Effector memory CD4-positive, alpha-beta T cell (primary cell): ENCODE results near the gene TOP2A.

Experiments used
- DNase-seq, 3 donors: peaks; one replicate each; pipeline ENCODE4 v3.0.0-alpha.2; 2020
- H3K27ac ChIP-seq: 2 replicates; pipeline ENCODE4 v1.7.0; 2013; ENCODE audit warnings: mild to moderate bottlenecking, low read length, moderate library complexity; ENCODE audit not compliant: insufficient read depth, poor library complexity, severe bottlenecking
- H3K27me3 ChIP-seq: replicated peaks from 2 replicates; pipeline ENCODE4 v1.7.0; 2013; ENCODE audit warnings: mild to moderate bottlenecking, low read length; ENCODE audit not compliant: insufficient read depth, control insufficient read depth, poor library complexity, severe bottlenecking
- H3K36me3 ChIP-seq: 2 replicates; pipeline ENCODE4 v1.7.0; 2013; ENCODE audit warnings: mild to moderate bottlenecking, low read length, moderate library complexity; ENCODE audit not compliant: control insufficient read depth, insufficient read depth
- H3K4me1 ChIP-seq: 2 replicates; pipeline ENCODE4 v1.7.0; 2013; ENCODE audit warnings: low read length, mild to moderate bottlenecking; ENCODE audit not compliant: control insufficient read depth, insufficient read depth, poor library complexity, severe bottlenecking
- H3K4me3 ChIP-seq: 2 replicates; pipeline ENCODE4 v1.7.0; 2013; ENCODE audit warnings: low read length, low read depth, mild to moderate bottlenecking; ENCODE audit not compliant: insufficient read depth, poor library complexity, severe bottlenecking
- H3K9me3 ChIP-seq: 2 replicates; pipeline ENCODE4 v1.7.0; 2013; ENCODE audit warnings: mild to moderate bottlenecking, low read length, moderate library complexity; ENCODE audit not compliant: control insufficient read depth

The TOP2A gene

DNA sequence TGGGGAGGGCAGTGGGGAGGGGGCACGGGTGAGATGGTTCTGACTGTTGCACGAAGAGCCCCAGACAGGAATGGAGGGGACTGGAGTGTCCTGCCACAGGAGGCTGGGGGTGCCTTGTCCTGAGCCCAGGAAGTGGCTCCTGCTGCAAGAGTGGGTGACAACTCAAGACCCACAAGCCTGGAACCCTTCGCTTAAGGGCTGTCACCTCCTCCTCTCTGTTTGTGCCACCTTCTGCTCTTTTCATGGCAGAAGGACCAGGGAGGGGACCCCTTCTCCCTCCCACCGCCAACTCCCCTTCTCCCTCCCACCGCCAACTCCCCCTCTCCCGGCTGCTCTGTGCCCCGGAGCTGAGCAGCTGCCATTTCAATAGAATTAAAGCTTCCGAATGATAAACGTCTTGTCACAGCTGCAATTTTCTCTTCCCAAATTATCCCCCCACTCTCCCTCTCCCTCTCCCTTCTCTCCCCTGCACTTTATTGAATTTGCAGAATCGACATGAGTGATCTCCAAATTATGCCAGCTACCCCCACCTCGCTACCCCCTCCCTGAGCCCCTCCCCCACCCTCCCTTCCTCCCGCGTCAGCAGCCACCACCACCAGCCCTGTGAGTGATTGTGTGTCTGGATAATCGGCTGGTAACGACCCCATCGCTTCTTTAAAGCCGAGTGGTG lies 66.9 kb downstream of the TOP2A start:
- H3K9me3 ChIP-seq = no peaks in the 10 kb centered on the region
- H3K27me3 ChIP-seq = no peaks in the 10 kb centered on the region
- peaks cover 72% of the 10 kb centered on the region for H3K36me3 ChIP-seq
- no peak overlapping the region for H3K27ac ChIP-seq
- no peak overlapping the region for H3K4me3 ChIP-seq
- DNase-seq = no peak
- H3K4me1 ChIP-seq = peaks cover 29% of the 10 kb centered on the region

DNA sequence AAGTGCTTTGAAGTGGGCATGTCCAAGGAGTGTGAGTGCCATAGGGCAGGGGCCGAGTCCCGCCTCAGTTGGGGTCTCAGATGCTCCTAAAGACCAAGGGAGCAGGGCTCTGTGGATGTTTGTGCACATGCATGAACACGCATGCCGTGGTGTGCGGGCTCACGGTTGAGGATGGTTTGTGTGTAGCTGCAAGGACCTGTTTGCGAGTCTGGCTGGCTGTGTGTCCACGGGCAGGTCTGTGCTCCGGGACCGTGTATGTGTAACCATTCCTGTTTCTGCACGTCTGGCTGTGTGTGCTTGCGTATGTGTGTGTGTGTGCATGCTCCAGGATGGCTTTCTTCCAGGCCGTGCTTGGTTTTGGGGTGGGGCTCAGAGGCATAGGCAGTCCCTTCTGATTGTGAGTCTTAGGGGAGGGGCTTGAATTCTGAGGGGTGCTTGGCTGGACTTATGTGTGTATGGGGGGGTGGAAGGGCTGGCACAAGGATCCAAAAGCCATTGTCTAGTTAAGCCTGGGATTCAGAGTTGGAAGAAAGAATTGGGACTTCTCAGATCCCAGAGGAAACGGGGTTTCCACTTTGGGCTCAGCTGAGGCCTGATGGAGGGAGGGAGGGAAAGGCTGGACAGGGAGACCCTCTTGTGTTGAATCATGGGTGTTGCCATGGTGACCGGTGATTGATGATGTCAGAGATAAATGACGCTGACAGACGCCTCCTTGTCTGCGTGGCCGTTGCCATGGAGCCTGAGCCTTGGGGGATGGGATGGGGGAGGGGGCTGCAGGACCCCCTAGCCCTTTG lies 67.6 kb downstream of the TOP2A start:
- peaks cover 36% of the 10 kb centered on the region for H3K4me1 ChIP-seq
- no peak for DNase-seq
- peak overlapping the region; percentile 23 for H3K27ac ChIP-seq
- H3K36me3 ChIP-seq = peaks cover 65% of the 10 kb centered on the region
- no peaks in the 10 kb centered on the region for H3K27me3 ChIP-seq
- H3K9me3 ChIP-seq = no peaks in the 10 kb centered on the region
- no peak overlapping the region for H3K4me3 ChIP-seq

DNA sequence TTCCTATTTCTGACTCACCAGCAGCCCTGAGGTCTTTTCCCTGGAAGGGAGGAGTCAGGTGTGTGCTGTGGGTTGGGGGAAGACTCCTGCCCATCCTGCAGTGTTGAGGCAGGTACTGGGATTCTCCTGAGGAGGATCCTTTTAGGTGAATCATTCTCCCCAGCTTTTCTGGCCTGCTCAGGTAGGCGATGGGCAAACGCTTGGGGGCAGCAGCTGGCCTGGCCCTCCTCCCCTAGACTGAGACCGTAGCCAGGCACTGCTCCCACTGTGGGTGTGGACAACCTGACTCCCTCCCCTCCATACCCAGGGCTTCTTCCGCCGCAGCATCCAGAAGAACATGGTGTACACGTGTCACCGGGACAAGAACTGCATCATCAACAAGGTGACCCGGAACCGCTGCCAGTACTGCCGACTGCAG lies 68.2 kb downstream of the TOP2A start:
- Histone ChIP-seq H3K4me1 (peaks cover 39% of the 10 kb centered on the region), H3K4me3 (no peak overlapping the region)
- DNase-seq = no peak

DNA sequence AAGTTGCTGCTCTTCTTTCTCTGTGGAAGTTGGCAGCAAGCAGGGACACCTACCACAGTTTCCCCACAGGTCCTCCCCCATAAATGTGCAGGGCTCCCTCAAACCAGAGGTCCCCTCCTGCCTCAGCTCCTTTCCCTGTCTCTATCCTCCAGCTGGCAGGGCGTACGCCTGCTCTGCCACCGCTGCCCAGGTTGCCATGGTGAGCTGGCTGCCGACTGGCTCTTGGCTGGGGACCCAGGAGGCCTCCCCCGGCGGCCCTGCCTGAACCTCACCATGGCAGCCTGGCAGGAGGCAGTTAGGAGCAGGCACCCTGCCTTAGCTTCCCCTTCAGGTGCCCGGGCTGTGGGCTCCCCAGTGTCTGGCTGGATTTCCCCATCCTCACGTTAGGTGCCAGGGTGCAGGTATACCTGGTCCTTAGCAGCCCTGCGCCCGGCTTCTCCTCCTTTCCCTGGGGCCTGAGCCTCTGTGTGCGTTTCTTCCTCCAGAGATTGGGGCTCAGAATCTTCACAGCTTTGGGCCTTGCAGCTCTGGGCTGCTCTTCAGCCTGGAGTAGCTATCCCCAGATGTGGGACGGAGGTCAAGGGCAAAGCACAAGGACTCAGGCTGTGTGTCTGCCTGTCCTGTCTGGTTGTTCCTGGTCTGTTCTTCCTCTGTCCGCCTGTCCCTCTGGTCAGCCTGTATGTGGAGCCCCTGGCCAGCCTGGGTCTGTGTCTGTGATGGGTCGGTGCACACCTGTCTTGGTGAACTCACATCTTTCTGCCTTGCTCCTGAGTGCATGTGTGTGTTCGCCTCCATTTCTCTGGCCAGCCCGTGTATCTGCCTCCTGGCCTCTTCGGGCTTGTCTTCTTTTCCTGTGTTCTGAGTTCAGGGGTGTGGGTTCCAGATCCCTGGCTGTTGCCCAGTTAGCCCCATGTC lies 68.9 kb downstream of the TOP2A start:
- H3K4me3 ChIP-seq = no peak overlapping the region
- DNase-seq = no peak
- peaks cover 45% of the 10 kb centered on the region for H3K4me1 ChIP-seq
- H3K9me3 ChIP-seq = no peaks in the 10 kb centered on the region
- H3K36me3 ChIP-seq = peaks cover 52% of the 10 kb centered on the region
- H3K27ac ChIP-seq = peak overlapping the region; percentile 36
- no peaks in the 10 kb centered on the region for H3K27me3 ChIP-seq

More for the DNA sequence above, 68.2 kb downstream of the TOP2A start:
- Histone ChIP-seq H3K27me3 (no peaks in the 10 kb centered on the region), H3K27ac (peak overlapping the region; percentile 23), H3K9me3 (no peaks in the 10 kb centered on the region), H3K36me3 (peaks cover 58% of the 10 kb centered on the region)

DNA sequence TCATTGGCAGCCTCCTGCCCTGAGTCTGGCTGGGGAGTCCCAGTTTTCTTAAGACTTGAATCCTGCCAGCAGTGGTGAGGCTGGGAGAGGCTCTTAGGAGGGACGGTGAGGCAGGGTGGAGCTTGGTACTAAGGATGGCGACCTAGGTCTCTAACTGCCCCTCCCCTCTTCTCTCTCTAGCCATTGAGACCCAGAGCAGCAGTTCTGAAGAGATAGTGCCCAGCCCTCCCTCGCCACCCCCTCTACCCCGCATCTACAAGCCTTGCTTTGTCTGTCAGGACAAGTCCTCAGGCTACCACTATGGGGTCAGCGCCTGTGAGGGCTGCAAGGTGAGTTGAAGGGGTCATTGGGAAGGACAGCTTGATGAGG lies 69.6 kb downstream of the TOP2A start:
- H3K27ac ChIP-seq = peak overlapping the region; percentile 71
- peaks cover 52% of the 10 kb centered on the region for H3K4me1 ChIP-seq
- H3K4me3 ChIP-seq = no peak overlapping the region
- no peak for DNase-seq
- H3K9me3 ChIP-seq = no peaks in the 10 kb centered on the region
- no peaks in the 10 kb centered on the region for H3K27me3 ChIP-seq
- peaks cover 49% of the 10 kb centered on the region for H3K36me3 ChIP-seq

DNA sequence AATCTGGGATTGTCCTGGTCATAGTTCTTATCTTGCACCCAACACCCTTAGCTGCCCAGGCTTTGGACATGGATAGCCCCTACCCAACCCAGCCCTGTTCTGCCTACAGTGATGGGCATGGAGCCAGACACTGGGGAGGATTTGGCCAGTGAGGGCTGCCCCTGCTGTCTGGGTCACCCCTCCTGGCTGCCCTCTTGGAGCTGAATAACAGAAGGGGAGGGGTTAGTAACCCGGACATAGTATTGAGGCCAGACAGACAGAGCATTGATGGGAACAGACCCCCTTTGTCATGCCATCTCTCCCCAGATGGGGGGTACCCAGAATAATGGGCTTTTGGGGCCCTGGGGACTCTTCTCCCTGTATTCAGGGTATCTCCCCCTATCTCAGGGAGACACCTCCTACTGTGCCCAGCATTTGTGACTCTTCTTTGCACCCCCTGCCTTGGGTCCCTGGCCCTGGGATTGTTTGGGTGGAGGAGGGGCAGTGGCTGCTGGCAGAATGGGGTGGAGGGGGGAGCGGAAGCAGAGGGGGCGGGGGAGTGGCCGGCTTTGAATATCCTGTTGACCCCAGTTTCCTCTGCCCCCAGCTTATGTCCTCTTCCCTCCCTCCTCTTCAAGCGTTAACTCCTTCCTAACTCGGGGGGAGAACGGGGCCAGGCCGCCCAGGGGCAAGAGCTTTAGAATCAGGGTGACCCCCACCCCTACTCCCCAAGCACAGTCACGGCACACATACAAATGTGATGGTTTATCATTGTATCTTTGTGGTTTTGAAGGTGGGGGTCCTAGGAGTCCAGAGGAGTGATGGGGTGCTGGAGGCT lies 70.2 kb downstream of the TOP2A start:
- no peaks in the 10 kb centered on the region for H3K27me3 ChIP-seq
- H3K4me3 ChIP-seq = no peak overlapping the region
- peaks cover 58% of the 10 kb centered on the region for H3K4me1 ChIP-seq

DNA sequence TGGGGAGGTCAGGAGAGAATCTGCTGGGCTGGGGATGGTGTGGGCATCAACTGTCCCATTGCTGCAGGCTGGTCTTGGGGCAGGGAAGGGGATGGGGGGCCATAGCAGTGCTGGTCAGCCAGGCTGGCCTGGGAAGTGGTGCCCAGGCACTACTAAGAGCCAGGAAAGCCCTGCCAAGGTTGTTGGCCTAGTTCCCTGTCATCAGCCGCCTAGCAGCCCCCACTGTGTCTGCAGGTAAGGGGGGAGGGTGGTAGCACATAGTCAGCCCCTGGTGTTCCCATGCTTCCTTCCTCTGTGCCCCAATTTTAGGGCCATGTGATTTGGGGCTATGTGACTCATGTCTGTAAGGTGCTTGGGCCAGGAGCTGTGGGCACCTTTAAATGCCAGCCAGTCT lies 70.9 kb downstream of the TOP2A start:
- H3K36me3 ChIP-seq = peaks cover 36% of the 10 kb centered on the region
- DNase-seq = peak in 2 of 3 donors; percentile 49 to 59
- H3K27me3 ChIP-seq = no peaks in the 10 kb centered on the region
- H3K27ac ChIP-seq = peak overlapping the region; percentile 71
- H3K9me3 ChIP-seq = no peaks in the 10 kb centered on the region
- peaks cover 65% of the 10 kb centered on the region for H3K4me1 ChIP-seq
- H3K4me3 ChIP-seq = no peak overlapping the region

More for the DNA sequence above, 70.2 kb downstream of the TOP2A start:
- DNase-seq = no peak
- no peaks in the 10 kb centered on the region for H3K9me3 ChIP-seq
- peaks cover 44% of the 10 kb centered on the region for H3K36me3 ChIP-seq
- peak overlapping the region; percentile 71 for H3K27ac ChIP-seq

DNA sequence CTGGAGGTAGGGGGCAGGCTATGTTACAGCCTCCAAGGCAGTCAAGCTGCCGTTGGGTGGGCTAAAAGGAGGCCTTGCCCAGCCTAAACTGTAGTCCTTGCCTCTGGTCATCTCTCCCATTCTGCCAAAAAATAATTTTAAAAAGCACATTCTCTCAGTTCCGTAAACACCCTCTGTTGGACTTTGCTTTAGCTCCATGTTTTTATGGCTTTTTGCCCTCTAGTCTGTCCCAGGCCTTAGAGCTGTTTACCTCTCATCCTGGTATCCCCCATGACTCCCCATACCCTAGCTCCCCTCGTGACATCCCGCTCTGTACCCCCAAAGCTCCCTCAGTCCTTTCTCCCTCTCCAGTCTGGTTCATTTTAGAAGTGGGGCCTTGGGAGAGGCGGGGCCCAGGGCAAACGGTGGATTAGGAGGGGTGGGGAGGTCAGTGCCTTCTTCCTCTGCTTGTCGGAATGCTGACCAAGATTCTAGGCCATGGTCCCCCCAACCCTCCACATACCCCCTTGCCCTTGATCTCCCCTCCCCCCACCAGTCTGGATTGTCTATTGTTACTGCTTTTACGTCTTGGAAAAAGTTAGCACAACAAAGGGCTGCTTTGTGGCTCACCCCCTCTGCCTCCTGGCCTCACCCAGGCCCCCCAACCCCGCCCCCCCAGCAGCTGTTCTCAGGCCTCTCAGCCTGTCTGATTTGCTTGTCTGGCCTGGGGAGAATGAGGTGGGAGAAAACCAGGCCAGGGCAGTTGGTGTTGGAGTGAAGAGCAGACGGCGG lies 71.5 kb downstream of the TOP2A start:
- Histone ChIP-seq H3K27me3 (no peaks in the 10 kb centered on the region), H3K27ac (peak overlapping the region; percentile 71), H3K36me3 (peaks cover 30% of the 10 kb centered on the region), H3K4me3 (peak overlapping the region; percentile 47), H3K9me3 (no peaks in the 10 kb centered on the region), H3K4me1 (peaks cover 71% of the 10 kb centered on the region)
- DNase-seq = no peak
